Left renal pelvis (tissue), 4 donors: Measurements from ENCODE around the gene ASZ1. TPM values are rescaled to one million over a fixed set of nuclear protein-coding genes. Genes with fewer than 3 reads are reported as not detected.

Experiments used
- DNase-seq, 4 donors: peaks; one replicate each; pipeline ENCODE4 v3.0.0-alpha.2; 2013; ENCODE audit warnings: low read depth in 4 of 4, low spot score in 3 of 4
- polyA plus RNA-seq, 4 donors: library from polyadenylated mRNA; unstranded; fragments of 120-200 nt; gene quantifications; one replicate each; pipeline ENCODE4 v1.2.1, GENCODE V29; 2013; ENCODE audit not compliant: insufficient read length in 4 of 4

ASZ1 gene
- polyA plus RNA-seq, 4 donors = 0.05 TPM; not detected in 3

DNA sequence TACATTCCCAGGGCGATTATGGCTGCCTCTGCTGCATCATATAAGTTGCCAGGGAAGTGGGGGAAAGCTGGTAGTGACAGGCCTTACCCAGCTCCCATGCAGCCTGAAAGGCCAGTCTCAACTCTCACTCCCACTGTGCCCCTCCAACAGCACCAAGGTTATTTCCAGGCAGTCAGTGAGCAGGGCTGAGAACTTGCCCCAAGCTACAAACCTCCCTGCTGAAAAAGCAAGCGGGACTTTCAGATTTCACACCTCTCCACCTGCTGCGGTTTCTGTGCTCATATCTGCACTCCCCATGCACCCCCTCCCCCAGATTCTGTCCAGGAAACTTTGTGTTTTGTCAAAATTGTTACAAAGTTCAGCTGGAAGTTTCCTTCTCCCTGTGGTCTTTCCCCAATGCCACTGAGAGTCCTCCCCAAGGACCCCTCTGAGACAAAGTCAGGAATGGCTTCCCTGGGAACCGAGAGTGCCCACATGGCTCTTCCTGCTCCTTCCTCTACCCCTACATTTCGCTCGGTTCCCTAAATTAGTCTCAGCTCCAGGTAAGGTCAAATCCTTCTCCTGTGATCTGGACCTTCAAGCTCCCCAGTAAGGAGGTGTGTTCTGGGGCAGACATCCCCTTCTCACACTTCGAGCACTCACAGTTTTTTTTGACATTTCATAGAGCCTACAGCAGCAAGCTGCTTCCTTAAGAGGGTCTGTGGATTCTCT, 79.2 kb downstream of the ASZ1 start:
- DNase-seq = no peak

DNA sequence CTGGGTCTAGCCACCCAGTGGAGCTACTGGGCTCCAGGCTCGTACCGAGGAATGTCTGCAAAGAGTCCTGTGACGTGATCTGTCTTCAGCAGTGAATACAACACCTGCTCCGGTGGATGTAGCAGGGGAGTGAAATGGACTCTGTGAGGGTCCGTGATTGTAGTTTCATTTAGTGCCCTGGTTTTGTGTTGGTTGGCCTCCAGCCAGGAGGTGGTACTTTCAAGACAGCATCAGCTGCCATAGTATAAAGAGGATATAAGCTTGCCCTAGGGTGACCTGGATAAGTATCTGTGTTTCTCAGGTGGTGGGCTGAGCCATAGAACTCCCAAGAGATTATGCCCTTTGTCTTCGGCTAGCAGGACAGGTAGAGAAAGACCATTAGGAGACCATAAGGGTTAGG, 79.8 kb downstream of the ASZ1 start:
- DNase-seq = no peak

DNA sequence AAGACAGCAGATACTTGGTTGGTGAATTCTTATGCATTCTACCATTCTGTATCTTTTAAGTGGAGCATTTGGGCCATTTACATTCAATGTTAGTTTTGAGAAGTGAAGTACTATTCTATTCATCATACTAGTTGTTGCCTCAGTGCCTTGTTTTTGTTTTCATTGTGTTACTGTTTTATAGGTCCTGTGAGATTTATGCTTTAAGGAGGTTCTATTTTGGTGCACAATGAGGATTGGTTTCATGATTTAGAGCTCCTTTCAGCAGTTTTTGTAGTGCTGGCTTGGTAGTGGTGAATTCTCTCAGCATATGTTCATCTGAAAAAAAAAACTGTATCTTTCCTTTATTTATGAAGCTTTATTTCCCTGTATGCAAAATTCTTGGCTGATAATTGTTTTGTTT, 81.1 kb downstream of the ASZ1 start:
- no peak for DNase-seq

DNA sequence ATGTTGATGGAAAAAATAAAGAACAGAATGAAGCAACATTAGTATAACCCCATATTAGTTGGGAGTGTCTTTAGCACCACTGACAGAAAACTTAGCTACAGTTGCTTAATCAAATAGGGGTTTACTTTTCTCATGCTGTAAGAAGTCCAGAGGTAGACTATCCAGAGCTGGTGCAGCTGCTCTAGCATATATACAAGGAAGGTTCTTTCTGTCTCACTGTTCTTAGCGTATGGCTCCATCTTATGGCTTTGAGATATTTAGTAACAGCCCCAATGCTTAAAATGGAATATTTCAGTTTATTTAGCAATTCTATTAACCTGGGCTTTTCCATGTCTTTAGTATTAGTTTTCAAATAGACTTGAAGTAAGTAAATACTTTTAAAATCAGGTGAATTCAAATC, 89.3 kb downstream of the ASZ1 start:
- DNase-seq = no peak

DNA sequence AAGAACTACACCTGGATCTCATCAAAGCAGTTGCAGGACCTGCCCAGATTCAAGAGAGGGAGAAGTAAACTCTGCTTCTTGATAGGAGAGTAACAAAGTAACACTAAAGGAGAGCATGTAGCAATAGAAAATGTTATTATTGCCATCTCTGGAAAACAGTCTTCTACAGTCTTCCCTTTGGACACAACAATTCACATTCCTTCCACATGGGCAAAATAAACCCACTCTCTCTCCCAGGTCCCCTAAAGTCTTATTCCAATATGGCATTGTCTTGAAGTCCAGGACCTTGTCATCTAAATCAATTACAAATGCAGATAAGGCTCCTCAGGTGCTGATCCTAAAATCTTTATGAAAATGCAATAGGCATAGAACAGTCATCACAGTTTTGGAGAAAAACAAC, 94.1 kb downstream of the ASZ1 start:
- no peak for DNase-seq

DNA sequence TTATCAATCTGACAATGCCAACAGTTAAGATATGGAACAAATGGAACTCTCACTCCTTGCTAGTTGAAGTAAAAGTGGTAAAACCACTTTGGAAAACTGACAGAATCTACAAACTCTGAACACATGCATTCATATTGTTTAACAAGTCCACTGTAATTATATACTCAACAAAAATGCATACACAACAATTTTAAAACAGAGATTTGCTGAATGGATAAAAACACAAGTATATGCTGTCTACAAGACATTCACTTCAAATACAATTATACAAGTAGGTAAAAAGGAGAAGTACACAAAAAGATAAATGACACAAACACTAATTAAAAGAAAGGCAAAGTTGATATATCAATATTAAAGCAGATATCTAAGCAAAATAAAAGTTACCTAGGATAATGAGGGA, 95.3 kb downstream of the ASZ1 start:
- DNase-seq = no peak

DNA sequence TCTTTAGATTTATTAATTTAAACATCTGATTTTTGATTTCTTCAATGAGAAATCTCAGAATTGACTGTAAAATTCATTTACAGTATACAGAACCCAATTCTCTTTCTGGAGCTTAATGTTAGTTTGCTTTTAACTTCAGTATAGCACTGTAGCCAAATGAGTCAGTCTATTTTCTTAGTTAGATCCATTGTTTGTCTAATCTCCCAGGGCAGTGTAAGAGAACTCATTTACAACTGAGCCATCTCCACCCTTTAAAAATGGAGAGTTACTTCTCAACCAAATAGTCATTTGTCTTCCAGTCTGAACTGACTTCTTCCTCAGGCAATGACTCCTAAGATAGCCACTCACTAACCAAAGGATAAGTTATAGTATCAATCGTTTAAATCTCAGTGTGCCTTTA, 101.5 kb downstream of the ASZ1 start:
- no peak for DNase-seq

DNA sequence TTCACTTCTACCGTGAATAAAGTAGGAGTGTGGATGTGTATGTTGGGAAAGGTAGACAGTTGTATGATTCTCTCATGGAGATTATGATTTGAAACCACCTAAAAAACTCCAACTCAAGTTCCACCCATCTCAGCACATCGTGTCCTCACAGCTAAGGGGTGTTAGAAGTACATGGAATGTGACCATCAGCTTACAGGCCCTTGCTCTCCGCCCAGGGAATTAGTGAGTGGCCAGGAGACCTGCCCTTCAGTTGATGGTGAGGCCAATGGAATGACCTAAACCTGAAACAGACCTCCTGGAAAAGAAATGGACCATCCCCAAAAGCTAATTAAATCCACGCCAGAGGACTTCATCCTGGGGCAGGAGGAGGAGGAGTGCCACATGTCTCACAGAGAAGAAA, 102.3 kb downstream of the ASZ1 start:
- DNase-seq = no peak

DNA sequence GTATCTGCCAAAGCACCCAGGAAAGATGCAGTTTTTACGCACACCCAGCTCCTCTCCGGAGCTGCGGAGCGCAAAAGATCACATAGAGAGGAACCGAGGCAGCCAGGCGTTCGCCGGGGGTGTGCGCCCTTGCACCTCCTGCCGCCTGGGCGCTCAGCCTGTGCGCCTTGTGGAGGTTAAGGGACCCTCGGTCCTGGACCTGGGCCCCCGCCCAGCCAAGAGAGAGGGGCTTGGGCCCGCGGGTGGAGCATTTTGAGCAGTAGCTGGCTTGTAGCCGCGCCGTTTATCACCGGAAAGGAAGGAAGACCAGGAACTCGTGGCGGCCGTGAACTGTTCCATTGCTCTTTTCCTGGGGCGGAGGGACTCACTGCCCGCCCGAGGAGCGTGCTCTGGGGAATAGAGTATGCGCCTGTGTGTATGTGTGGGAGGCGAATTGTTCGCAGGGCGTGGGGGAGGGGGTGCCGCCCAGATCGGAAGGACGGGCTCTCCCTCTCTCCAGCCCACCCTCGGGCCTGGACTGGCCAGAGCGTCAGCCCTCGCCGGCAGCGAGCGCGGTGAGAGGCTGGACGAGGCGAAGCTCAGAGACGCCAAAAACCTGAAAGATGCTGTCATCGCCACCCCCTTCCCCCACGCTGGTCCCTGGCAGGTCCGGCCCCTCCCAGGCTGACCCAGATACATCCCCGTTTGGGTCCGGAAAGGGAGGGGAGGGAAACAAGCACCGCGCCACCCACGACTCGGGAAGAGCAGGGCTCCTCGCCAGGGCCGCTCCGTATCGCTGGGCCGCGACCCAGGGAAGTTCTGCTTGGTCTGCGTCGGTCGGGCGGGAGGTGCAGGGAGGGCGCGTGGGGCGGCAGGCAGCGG, 103.2 kb downstream of the ASZ1 start:
- DNase-seq = no peak

DNA sequence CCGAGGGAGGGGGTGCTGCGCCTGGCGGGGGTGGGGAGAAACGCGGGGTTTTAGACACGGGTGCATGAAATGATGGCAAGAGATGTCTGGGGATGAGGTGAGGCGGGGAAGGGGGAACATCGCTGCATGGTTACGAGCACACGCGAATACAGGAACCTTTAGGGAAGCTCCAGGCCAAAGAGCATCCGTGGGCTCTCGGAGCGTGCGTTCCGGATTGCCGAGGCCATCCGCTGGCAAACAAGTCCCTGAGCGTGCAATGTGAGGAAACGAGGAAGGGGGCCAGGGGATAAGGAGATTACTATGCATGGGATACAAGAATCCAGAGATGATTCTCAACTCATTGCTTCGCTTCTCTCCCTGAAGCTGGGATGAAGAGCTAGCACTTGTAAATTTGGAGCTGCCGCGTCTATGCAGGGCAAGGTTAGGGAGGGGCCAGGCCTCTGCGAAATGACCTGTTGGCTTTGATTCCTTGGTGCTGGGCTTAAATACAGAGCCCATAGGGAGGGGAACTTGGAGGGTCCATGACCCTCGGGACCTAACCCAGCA, 103.9 kb downstream of the ASZ1 start:
- DNase-seq = no peak

DNA sequence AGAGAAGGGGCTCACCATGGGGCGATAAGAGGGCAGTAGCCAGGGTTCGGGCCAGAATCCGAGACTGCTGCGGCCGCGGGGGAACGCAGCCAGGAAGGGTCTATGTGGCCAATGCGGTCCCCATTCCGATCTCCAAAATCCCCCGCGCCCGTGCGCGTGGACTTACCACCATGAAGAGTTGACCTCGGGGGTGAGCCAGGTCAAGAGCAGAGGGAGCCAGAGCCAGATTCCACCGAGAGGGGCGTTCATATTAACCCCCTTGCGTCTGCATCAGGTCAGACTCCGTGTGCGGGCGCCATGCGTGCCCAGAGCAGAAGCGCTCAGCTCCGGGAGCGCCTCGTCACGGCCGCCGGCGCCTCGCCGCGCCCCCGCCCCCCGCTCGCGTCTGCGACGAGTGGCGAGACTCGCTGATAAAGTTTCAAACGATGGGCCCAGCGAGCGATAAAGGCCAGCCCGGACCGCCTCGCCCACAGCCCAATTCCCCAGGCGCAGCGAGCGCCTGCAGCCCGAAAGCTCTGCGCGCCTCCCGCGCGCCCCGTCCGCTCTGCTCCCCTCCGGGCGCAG, 104.5 kb downstream of the ASZ1 start, which contains the start of gene WNT2:
WNT2 (minus strand) TSS at position 318 of the 564 bp plus-strand sequence; CDS start at position 249, 69 bp downstream.
- no peak for DNase-seq

DNA sequence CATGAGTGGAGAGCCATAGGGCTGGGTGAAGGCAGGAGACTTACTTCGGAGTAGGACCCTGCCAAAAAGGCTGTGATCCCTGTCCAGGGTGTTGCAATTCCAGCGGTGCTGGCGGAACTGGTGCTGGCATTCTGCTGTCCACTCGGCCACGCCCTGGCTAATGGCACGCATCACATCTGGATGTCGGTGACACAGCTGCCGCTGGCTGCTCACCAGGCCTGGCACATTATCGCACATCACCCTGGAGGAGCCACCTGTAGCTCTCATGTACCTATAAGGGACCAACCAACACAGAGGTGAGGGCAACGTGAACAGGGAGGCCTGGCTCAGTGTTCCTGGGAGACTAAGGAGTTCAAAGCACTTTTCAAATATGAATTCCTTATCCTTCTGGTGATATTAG, 106.8 kb downstream of the ASZ1 start:
- no peak for DNase-seq

DNA sequence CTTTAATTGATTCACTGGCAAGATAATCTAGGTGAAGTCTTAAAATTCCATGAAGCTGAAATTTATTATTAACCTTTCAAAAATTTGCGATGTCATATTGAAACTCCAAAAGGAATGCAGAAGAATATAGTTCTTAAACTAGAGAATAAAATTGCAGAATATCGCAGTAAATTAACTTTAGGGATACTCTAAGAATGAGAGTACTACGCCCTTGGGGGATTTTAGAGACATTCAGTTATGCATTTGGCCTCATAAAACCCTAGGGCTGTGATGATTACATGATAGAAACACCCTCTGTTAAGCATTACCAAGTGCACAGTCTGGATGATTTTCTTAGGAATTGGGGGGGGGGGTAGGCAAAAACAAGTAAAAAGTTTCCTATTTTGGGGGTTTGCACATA, 108.1 kb downstream of the ASZ1 start:
- no peak for DNase-seq

DNA sequence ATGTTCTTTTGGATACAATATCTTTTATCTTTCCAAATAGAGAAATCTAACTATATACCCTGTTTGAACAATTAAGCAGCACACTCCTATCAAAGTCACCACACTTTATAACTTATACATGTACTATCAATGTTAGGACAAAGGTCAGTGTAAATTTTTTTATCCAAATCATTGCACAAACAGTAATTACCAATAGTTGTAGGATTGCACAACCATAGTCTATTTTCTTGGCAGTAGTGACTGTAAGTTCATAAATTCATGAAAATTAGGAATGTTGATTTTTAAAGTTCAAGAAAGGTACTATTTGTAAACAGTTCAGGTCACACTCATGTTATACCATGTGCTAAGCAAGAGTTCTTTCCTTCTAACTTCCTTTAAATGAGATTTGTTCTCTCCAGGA, 113.7 kb downstream of the ASZ1 start:
- DNase-seq = no peak

Other genes starting within 250 kb of the ASZ1 start
- gene WNT2, start 104.4 kb downstream of the ASZ1 start, polyA plus RNA-seq = 1 to 10 TPM in 3 of 4 donors, under 1 TPM in 1; 0.27 to 8.5 (median 1.4) TPM
- gene CFTR, start 52.5 kb upstream of the ASZ1 start, polyA plus RNA-seq = 1 to 10 TPM in 3 of 4 donors, under 1 TPM in 1; 0.82 to 9.1 (median 4.5) TPM